ENCODE data around the gene NKAIN4.

The NKAIN4 gene

DNA sequence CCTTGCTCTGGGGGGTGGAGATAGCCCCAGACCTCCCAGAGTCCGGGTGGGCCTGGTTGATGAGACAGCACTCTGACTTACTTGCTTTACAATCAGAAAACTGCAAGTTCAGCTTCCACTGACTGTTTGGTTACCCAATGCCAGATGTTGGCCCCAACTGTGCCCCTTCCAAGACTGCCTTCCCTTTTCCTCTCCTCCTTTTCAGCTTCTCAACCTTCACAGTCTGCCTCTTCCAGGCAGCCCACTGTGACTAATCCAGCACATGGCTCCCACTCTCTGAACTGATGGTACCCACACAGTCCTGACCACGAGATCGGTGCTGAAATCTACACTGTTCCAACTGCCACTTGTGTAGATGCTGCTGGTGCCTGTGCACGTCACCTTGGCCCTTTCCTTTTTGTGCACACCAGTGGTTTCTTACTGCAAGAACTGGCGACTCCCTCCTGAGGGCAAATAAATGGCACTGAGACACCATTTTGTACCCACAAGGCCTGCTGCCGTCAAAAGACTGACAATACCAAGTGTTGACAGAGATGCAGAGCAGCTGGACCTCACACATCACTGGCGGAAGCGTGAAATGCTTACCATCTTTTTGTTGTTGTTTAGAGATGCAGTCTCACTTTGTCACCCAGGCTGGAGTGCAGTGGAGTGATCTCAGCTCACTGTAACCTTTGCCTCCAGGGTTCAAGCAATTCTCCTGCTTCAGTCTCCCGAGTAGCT is 16.5 kb upstream of the NKAIN4 start:
- Histone ChIP-seq H3K9me2 (replicated peaks; ENCODE audit: control insufficient read depth, low read length) (no peaks in the 10 kb centered on the region), H3K27me3 (ENCODE audit: control insufficient read depth, low read length) (no peaks in the 10 kb centered on the region; the same call in 1 of the 2 replicates), H3K79me2 (ENCODE audit: control insufficient read depth, low read length) (peaks cover 32% of the 10 kb centered on the region), H3K9me3 (ENCODE audit: control insufficient read depth, insufficient read depth, low read length) (no peaks in the 10 kb centered on the region), H3K4me1 (ENCODE audit: control insufficient read depth, low read length) (peaks cover 12% of the 10 kb centered on the region), H3F3A (ENCODE audit: control insufficient read depth, insufficient read depth) (no peaks in the 10 kb centered on the region), H3K27ac (ENCODE audit: low read depth, low read length) (no peak overlapping the region), H3K4me3 (ENCODE audit: low read length) (no peak overlapping the region), H3K36me3 (ENCODE audit: control insufficient read depth, low read length) (peaks cover 5% of the 10 kb centered on the region; the same call in 1 of the 2 replicates), H4K20me1 (ENCODE audit: control insufficient read depth, insufficient read depth, low read depth, low read length) (peaks cover 12% of the 10 kb centered on the region), H3K4me2 (ENCODE audit: low read length) (no peak overlapping the region)
- TF ChIP-seq, protein P1, sequence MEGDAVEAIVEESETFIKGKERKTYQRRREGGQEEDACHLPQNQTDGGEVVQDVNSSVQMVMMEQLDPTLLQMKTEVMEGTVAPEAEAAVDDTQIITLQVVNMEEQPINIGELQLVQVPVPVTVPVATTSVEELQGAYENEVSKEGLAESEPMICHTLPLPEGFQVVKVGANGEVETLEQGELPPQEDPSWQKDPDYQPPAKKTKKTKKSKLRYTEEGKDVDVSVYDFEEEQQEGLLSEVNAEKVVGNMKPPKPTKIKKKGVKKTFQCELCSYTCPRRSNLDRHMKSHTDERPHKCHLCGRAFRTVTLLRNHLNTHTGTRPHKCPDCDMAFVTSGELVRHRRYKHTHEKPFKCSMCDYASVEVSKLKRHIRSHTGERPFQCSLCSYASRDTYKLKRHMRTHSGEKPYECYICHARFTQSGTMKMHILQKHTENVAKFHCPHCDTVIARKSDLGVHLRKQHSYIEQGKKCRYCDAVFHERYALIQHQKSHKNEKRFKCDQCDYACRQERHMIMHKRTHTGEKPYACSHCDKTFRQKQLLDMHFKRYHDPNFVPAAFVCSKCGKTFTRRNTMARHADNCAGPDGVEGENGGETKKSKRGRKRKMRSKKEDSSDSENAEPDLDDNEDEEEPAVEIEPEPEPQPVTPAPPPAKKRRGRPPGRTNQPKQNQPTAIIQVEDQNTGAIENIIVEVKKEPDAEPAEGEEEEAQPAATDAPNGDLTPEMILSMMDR (IDR thresholded peaks at IDR 0.05; ENCODE audit: low read depth, low read length, poor library complexity, severe bottlenecking), result no peak
- TF ChIP-seq EZH2phosphoT487 (IDR thresholded peaks at IDR 0.05; ENCODE audit: borderline replicate concordance, low read length), result no peak

DNA sequence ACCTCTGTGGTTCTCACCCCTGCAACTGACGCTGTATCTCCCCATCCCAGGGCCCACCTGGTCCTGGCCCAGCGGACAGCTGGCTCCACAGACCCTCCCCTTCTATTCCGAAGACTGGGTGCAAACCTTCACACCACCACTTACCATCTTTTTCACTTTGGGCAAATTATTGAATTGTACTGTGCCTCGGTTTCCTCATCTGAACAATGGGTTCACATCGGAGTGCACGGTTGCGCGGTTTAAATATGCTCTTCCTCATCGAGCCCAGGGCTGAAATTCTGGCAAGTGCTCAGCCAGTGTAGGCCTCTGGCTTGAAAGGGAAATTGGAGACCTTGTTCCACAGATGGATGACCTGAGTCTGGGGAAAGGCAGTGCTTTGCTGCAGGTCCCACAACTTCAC is 15.5 kb upstream of the NKAIN4 start:
- Histone ChIP-seq H3K27ac (ENCODE audit: low read depth, low read length) (no peak overlapping the region), H3F3A (ENCODE audit: control insufficient read depth, insufficient read depth) (no peaks in the 10 kb centered on the region), H3K79me2 (ENCODE audit: control insufficient read depth, low read length) (peaks cover 21% of the 10 kb centered on the region), H3K4me2 (ENCODE audit: low read length) (no peak overlapping the region), H3K9me3 (ENCODE audit: control insufficient read depth, insufficient read depth, low read length) (no peaks in the 10 kb centered on the region), H3K4me1 (ENCODE audit: control insufficient read depth, low read length) (peaks cover 12% of the 10 kb centered on the region), H4K20me1 (ENCODE audit: control insufficient read depth, insufficient read depth, low read depth, low read length) (peaks cover 11% of the 10 kb centered on the region), H3K36me3 (ENCODE audit: control insufficient read depth, low read length) (0 out of 2 replicates have a peak, but pooled peaks cover 4% of the 10 kb centered on the region), H3K27me3 (ENCODE audit: control insufficient read depth, low read length) (no peaks in the 10 kb centered on the region; the same call in 1 of the 2 replicates), H3K9me2 (replicated peaks; ENCODE audit: control insufficient read depth, low read length) (no peaks in the 10 kb centered on the region), H3K4me3 (ENCODE audit: low read length) (no peak overlapping the region)
- no peak for TF ChIP-seq EZH2phosphoT487 (IDR thresholded peaks at IDR 0.05; ENCODE audit: borderline replicate concordance, low read length)
- TF ChIP-seq, protein P1 (IDR thresholded peaks at IDR 0.05; ENCODE audit: low read depth, low read length, poor library complexity, severe bottlenecking), result no peak

DNA sequence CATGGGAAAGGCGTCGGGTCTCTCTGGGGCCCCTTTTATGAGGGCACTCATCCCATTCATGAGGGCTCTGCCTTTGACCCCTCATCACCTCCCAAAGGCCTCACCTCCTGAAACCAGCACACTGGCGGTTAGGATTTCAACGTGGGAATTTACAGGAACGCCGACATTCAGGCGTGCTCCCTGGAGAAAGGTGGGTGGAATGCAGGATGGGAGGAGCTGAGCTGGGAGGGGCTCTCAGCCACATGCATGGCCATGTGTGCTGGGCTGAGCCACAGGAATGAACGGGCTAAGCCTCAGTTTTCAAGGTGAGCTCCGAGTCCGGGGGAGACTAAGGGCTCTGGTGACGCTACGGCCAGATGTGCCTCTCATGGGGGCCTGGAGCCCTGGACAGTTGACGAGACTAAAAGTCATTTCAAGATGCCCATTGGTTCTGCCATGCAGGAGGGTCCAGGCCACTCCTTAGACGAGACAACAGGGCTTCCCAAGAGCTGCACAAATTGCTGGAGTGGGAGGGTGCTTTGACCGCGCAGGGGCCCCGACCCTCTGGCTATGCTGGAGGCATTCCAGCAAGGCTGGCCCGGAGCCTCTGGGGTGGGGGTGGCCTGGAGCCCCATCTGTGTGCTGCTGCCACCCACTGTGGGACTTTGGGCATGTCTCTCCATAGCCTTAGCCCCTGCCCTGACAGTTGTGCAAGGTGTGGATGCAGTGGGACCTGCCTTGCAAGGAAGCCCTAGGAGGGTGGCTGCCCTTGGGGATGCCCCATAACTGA is 14.6 kb upstream of the NKAIN4 start:
- Histone ChIP-seq H3K4me1 (ENCODE audit: control insufficient read depth, low read length) (peaks cover 10% of the 10 kb centered on the region), H3K4me2 (ENCODE audit: low read length) (no peak overlapping the region), H3K36me3 (ENCODE audit: control insufficient read depth, low read length) (no peaks in the 10 kb centered on the region), H3K79me2 (ENCODE audit: control insufficient read depth, low read length) (peaks cover 13% of the 10 kb centered on the region), H3F3A (ENCODE audit: control insufficient read depth, insufficient read depth) (no peaks in the 10 kb centered on the region), H3K27me3 (ENCODE audit: control insufficient read depth, low read length) (no peaks in the 10 kb centered on the region; the same call in 1 of the 2 replicates), H3K4me3 (ENCODE audit: low read length) (no peak overlapping the region), H3K9me2 (replicated peaks; ENCODE audit: control insufficient read depth, low read length) (no peaks in the 10 kb centered on the region), H3K27ac (ENCODE audit: low read depth, low read length) (no peak overlapping the region), H3K9me3 (ENCODE audit: control insufficient read depth, insufficient read depth, low read length) (no peaks in the 10 kb centered on the region), H4K20me1 (ENCODE audit: control insufficient read depth, insufficient read depth, low read depth, low read length) (peaks cover 4% of the 10 kb centered on the region; the same call in 1 of the 2 replicates)
- no peak for TF ChIP-seq EZH2phosphoT487 (IDR thresholded peaks at IDR 0.05; ENCODE audit: borderline replicate concordance, low read length)
- TF ChIP-seq, protein P1 (IDR thresholded peaks at IDR 0.05; ENCODE audit: low read depth, low read length, poor library complexity, severe bottlenecking), result no peak

Data from DOHH2 (cell line).